HEK293 (cell line): ENCODE measurements around the gene LTBP1.

Experiments used
- CTCF ChIA-PET: fragments of 350-600 bp; formaldehyde crosslinking; extraction: SDS; loops from one replicate; lab custom pipeline; 2021; ENCODE audit warnings: antibody characterized with exemption; lab: Yijun Ruan, JAX
- POLR2A ChIA-PET: fragments of 300-600 bp; formaldehyde crosslinking; extraction: SDS; loops from one replicate; lab custom pipeline; 2020; ENCODE audit warnings: antibody characterized with exemption, inconsistent platforms; lab: Yijun Ruan, JAX
- H3K27ac ChIP-seq: fragments of 200-500 bp; sonication (Bioruptor generic); 2 replicates; pipeline ENCODE4 v1.5.1; 2014; ENCODE audit warnings: low read depth, low read length, control low read depth, inconsistent platforms; ENCODE audit errors: extremely low read depth
- H3K36me3 ChIP-seq, 2 experiments: fragments of 200-500 bp in 1 of 2; sonication (Bioruptor generic) in 1 of 2; 1 replicate in 1 of 2; 2 replicates in 1 of 2; pipeline ENCODE4 v1.5.1; 2014 to 2017; ENCODE audit warnings: inconsistent platforms in 2 of 2, low read length in 2 of 2; ENCODE audit not compliant: control insufficient read depth in 2 of 2, insufficient read depth in 1 of 2
- H3K4me1 ChIP-seq: fragments of 200-500 bp; sonication (Bioruptor generic); 2 replicates; pipeline ENCODE4 v1.5.1; 2014; ENCODE audit warnings: mild to moderate bottlenecking, low read length, inconsistent platforms; ENCODE audit not compliant: control insufficient read depth, insufficient read depth
- H3K4me3 ChIP-seq: 2 replicates; pipeline ENCODE4 v1.5.1; 2011; ENCODE audit warnings: low read depth, mild to moderate bottlenecking, control low read depth, low read length, moderate library complexity
- H3K9me3 ChIP-seq: fragments of 200-500 bp; sonication (Bioruptor generic); 2 replicates; pipeline ENCODE4 v1.5.1; 2014; ENCODE audit warnings: low read depth, low read length, inconsistent platforms; ENCODE audit not compliant: control insufficient read depth, insufficient read depth
- IKZF3 ChIP-seq: fragments of 450-650 bp; IDR thresholded peaks from 2 replicates; pipeline ENCODE4 v1.5.0; 2018; ENCODE audit warnings: missing biosample characterization, mild to moderate bottlenecking, missing genetic modification characterization, moderate library complexity
- KLF8 ChIP-seq: fragments of 450-650 bp; formaldehyde crosslinking; IDR thresholded peaks from 2 replicates; pipeline ENCODE4 v1.5.1; 2016; ENCODE audit warnings: missing biosample characterization, missing genetic modification characterization
- ZNF112 ChIP-seq: fragments of 450-650 bp; formaldehyde crosslinking; IDR thresholded peaks from 2 replicates; pipeline ENCODE4 v1.5.0; 2017; ENCODE audit warnings: missing biosample characterization, missing genetic modification characterization
- ZNF157 ChIP-seq: fragments of 450-650 bp; formaldehyde crosslinking; IDR thresholded peaks from 2 replicates; pipeline ENCODE4 v1.5.1; 2016; ENCODE audit warnings: missing biosample characterization, missing genetic modification characterization
- ZNF341 ChIP-seq: fragments of 450-650 bp; formaldehyde crosslinking; IDR thresholded peaks from 2 replicates; pipeline ENCODE4; 2016; ENCODE audit warnings: low read depth, missing biosample characterization, missing genetic modification characterization
- ZNF549 ChIP-seq: fragments of 450-650 bp; IDR thresholded peaks from 2 replicates; pipeline ENCODE4 v1.5.1; 2018; ENCODE audit warnings: missing biosample characterization, missing genetic modification characterization, mild to moderate bottlenecking, inconsistent platforms, moderate library complexity
- ZNF654 ChIP-seq: fragments of 450-650 bp; formaldehyde crosslinking; IDR thresholded peaks from 2 replicates; pipeline ENCODE4 v1.5.1; 2016; ENCODE audit warnings: low read depth, missing biosample characterization, missing genetic modification characterization
- ZNF660 ChIP-seq: fragments of 450-650 bp; IDR thresholded peaks from 2 replicates; pipeline ENCODE4 v1.5.1; 2018; ENCODE audit warnings: missing biosample characterization, mild to moderate bottlenecking, missing genetic modification characterization
- ZNF777 ChIP-seq: fragments of 450-650 bp; formaldehyde crosslinking; IDR thresholded peaks from 2 replicates; pipeline ENCODE4 v1.5.1; 2017; ENCODE audit warnings: missing biosample characterization, missing genetic modification characterization, borderline replicate concordance
- TF ChIP-seq, protein P1 (sequence below): fragments of 450-650 bp; formaldehyde crosslinking; IDR thresholded peaks from 2 replicates; pipeline ENCODE4 v1.5.1; 2016; ENCODE audit warnings: missing biosample characterization, missing genetic modification characterization
- TF ChIP-seq, protein P2 (sequence below): fragments of 450-650 bp; formaldehyde crosslinking; IDR thresholded peaks from 2 replicates; pipeline ENCODE4 v1.5.1; 2017; ENCODE audit warnings: missing biosample characterization, mild to moderate bottlenecking, missing genetic modification characterization, moderate library complexity
- TF ChIP-seq, protein P3 (sequence below): fragments of 450-650 bp; formaldehyde crosslinking; IDR thresholded peaks from 2 replicates; pipeline ENCODE4 v1.5.1; 2016; ENCODE audit warnings: missing biosample characterization, missing genetic modification characterization
- TF ChIP-seq, protein P4 (sequence below): fragments of 450-650 bp; formaldehyde crosslinking; IDR thresholded peaks from 2 replicates; pipeline ENCODE4; 2016; ENCODE audit warnings: missing biosample characterization, missing genetic modification characterization
- TF ChIP-seq, protein P5 (sequence below): fragments of 450-650 bp; formaldehyde crosslinking; IDR thresholded peaks from 2 replicates; pipeline ENCODE4 v1.5.1; 2016; ENCODE audit warnings: missing biosample characterization, missing genetic modification characterization

LTBP1 gene

DNA sequence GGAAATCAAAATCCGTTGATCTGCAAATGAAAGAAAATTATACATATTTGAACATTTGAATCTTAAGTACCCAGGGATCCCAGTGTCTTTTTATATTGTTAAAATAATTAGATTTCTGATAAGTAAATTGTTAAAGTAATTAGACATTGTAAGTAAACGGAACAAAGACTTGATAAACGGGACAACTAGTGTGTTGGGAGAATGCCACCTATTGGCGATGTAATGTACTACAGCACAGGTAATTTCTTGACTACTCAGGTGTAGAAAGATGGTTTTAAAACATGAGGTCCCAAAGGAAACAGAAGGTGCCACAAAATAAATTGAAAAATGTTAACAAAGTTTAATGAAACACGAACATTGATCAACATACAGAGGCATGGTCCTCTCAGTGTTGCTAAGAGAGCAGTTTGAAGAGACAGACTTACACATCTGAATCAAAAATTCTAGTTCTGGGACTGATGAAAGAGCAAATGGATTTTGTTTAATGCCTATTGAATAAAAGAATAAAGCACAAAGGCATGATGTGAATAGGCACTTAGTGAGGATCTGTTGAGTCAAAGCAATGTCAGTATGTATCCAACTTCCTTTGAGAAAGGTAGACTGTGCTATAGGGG lies 426.3 kb downstream of the LTBP1 start:
- Histone ChIP-seq H3K9me3 (no peaks in the 10 kb centered on the region), H3K4me3 (no peak overlapping the region), H3K36me3 (no peaks in the 10 kb centered on the region; a peak in 1 of 3 replicates), H3K4me1 (no peaks in the 10 kb centered on the region), H3K27ac (no peak overlapping the region)
- TF ChIP-seq ZNF660 (no peak), ZNF654 (tag by site-specific recombination) (peak; percentile 54)
- TF ChIP-seq, protein P1, sequence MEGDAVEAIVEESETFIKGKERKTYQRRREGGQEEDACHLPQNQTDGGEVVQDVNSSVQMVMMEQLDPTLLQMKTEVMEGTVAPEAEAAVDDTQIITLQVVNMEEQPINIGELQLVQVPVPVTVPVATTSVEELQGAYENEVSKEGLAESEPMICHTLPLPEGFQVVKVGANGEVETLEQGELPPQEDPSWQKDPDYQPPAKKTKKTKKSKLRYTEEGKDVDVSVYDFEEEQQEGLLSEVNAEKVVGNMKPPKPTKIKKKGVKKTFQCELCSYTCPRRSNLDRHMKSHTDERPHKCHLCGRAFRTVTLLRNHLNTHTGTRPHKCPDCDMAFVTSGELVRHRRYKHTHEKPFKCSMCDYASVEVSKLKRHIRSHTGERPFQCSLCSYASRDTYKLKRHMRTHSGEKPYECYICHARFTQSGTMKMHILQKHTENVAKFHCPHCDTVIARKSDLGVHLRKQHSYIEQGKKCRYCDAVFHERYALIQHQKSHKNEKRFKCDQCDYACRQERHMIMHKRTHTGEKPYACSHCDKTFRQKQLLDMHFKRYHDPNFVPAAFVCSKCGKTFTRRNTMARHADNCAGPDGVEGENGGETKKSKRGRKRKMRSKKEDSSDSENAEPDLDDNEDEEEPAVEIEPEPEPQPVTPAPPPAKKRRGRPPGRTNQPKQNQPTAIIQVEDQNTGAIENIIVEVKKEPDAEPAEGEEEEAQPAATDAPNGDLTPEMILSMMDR (tag by site-specific recombination) = peak; percentile 12; the same call in 1 of the 2 replicates
- ChIA-PET CTCF (interaction anchor here (0.6 to 1.9 kb wide), 18 partner anchors 8 to 600 kb away, joined by 3 to 18 read pairs (median 4); no protein-coding TSS in a partner anchor), POLR2A (no interaction called here)

DNA sequence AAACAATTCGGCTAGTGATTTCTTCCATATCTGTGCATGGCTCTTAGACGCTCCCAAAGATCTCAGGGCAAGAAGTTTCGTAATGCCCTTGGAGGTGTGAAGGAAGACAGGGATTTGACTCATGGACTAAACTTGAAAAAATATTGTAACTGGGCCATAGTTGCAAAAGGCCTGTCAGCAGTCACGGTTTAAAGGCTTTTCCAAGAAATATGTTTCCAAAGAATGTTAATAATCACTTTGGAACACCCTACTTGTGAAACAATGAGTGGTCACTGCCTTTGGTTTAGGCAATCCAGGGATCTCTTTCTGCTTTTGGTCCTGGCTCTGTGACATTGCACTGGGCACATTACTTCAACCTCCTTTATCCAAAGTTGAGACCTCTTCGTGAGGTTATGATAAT lies 427.2 kb downstream of the LTBP1 start:
- CTCF ChIA-PET = interaction anchor here (0.8 to 1.7 kb wide), 2 partner anchors 12 to 340 kb away, joined by 3 to 10 read pairs; no protein-coding TSS in a partner anchor
- H3K4me3 ChIP-seq = no peak overlapping the region
- TF ChIP-seq, protein P2, sequence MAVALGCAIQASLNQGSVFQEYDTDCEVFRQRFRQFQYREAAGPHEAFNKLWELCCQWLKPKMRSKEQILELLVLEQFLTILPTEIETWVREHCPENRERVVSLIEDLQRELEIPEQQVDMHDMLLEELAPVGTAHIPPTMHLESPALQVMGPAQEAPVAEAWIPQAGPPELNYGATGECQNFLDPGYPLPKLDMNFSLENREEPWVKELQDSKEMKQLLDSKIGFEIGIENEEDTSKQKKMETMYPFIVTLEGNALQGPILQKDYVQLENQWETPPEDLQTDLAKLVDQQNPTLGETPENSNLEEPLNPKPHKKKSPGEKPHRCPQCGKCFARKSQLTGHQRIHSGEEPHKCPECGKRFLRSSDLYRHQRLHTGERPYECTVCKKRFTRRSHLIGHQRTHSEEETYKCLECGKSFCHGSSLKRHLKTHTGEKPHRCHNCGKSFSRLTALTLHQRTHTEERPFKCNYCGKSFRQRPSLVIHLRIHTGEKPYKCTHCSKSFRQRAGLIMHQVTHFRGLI = no peak
- TF ChIP-seq, protein P3, sequence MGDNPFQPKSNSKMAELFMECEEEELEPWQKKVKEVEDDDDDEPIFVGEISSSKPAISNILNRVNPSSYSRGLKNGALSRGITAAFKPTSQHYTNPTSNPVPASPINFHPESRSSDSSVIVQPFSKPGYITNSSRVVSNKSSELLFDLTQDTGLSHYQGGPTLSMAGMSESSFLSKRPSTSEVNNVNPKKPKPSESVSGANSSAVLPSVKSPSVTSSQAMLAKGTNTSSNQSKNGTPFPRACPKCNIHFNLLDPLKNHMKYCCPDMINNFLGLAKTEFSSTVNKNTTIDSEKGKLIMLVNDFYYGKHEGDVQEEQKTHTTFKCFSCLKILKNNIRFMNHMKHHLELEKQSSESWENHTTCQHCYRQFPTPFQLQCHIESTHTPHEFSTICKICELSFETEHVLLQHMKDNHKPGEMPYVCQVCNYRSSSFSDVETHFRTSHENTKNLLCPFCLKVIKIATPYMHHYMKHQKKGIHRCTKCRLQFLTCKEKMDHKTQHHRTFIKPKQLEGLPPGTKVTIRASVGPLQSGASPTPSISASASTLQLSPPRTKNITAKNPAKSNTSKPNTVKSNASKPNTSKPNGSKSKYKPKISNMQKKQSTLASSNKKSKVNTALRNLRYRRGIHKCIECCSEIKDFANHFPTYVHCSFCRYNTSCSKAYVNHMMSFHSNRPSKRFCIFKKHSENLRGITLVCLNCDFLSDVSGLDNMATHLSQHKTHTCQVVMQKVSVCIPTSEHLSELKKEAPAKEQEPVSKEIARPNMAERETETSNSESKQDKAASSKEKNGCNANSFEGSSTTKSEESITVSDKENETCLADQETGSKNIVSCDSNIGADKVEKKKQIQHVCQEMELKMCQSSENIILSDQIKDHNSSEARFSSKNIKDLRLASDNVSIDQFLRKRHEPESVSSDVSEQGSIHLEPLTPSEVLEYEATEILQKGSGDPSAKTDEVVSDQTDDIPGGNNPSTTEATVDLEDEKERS (tag by site-specific recombination) = no peak
- no peak for TF ChIP-seq ZNF777 (tag by site-specific recombination)
- TF ChIP-seq, protein P4, sequence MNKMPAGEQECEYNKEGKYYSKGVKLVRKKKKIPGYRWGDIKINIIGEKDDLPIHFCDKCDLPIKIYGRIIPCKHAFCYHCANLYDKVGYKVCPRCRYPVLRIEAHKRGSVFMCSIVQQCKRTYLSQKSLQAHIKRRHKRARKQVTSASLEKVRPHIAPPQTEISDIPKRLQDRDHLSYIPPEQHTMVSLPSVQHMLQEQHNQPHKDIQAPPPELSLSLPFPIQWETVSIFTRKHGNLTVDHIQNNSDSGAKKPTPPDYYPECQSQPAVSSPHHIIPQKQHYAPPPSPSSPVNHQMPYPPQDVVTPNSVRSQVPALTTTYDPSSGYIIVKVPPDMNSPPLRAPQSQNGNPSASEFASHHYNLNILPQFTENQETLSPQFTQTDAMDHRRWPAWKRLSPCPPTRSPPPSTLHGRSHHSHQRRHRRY (tag by site-specific recombination) = no peak
- TF ChIP-seq ZNF341 = no peak
- TF ChIP-seq, protein P5, sequence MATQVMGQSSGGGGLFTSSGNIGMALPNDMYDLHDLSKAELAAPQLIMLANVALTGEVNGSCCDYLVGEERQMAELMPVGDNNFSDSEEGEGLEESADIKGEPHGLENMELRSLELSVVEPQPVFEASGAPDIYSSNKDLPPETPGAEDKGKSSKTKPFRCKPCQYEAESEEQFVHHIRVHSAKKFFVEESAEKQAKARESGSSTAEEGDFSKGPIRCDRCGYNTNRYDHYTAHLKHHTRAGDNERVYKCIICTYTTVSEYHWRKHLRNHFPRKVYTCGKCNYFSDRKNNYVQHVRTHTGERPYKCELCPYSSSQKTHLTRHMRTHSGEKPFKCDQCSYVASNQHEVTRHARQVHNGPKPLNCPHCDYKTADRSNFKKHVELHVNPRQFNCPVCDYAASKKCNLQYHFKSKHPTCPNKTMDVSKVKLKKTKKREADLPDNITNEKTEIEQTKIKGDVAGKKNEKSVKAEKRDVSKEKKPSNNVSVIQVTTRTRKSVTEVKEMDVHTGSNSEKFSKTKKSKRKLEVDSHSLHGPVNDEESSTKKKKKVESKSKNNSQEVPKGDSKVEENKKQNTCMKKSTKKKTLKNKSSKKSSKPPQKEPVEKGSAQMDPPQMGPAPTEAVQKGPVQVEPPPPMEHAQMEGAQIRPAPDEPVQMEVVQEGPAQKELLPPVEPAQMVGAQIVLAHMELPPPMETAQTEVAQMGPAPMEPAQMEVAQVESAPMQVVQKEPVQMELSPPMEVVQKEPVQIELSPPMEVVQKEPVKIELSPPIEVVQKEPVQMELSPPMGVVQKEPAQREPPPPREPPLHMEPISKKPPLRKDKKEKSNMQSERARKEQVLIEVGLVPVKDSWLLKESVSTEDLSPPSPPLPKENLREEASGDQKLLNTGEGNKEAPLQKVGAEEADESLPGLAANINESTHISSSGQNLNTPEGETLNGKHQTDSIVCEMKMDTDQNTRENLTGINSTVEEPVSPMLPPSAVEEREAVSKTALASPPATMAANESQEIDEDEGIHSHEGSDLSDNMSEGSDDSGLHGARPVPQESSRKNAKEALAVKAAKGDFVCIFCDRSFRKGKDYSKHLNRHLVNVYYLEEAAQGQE (tag by site-specific recombination) = no peak
- TF ChIP-seq KLF8 = no peak
- TF ChIP-seq IKZF3 (tag by site-specific recombination) = no peak
- TF ChIP-seq ZNF112 = no peak
- no peak for TF ChIP-seq ZNF157
- no peak for TF ChIP-seq ZNF549 (tag by site-specific recombination)
- TF ChIP-seq, all 188 proteins: peak for 0
- POLR2A ChIA-PET = no interaction called here
- H3K4me1 ChIP-seq = no peaks in the 10 kb centered on the region
- no peaks in the 10 kb centered on the region; a peak in 1 of 3 replicates for H3K36me3 ChIP-seq
- no peaks in the 10 kb centered on the region for H3K9me3 ChIP-seq
- H3K27ac ChIP-seq = no peak overlapping the region
